Skin epidermis (tissue), 12 donors: ENCODE results near the gene GNRHR.

Experiments
- H3K27ac ChIP-seq, 21 experiments: fragments of 200-600 bp; sonication (generic) in 11 of 21; one replicate each; pipeline ENCODE4 v1.5.0; 2020; ENCODE audit warnings: mild to moderate bottlenecking in 3 of 21, inconsistent platforms in 2 of 21, moderate library complexity in 2 of 21
- H3K4me3 ChIP-seq, 7 experiments: fragments of 200-600 bp; sonication (generic) in 2 of 7; one replicate each; pipeline ENCODE4 v1.5.0; 2020; ENCODE audit warnings: inconsistent platforms in 2 of 7, mild to moderate bottlenecking in 2 of 7, moderate library complexity in 1 of 7

GNRHR gene

DNA sequence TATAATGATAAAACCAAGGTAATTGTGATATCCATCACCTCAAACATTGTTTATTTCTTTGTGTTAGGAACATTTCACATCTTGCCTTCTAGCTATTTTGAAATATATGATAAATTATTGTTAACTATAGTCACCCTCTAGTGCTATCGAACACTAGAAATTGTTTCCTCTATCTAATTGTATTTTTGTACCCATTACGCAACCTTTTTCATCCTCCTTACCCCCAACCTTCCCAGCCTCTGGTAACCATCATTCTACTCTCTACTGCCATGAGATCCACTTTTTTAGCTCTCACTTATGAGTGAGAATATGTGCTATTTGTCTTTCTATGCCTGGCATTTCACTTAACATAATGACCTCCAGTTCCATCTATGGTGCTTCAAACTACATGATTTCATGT lies 49.3 kb downstream of the GNRHR start:
- no peak overlapping the region for H3K4me3 ChIP-seq
- H3K27ac ChIP-seq, result no peak overlapping the region

- peak overlapping the region in 2 of 21 experiments; percentile 6 to 98 for H3K27ac ChIP-seq
- H3K4me3 ChIP-seq, result peak overlapping the region in 2 of 7 experiments; percentile 91 to 97
Observed at GRCh38 chr4:67702166-67702565, 52.0 kb downstream of the GNRHR start.

- Histone ChIP-seq H3K27ac (peak overlapping the region in 19 of 21 experiments; percentile 6 to 99 (median 91)), H3K4me3 (peak overlapping the region; percentile 72 to 97 (median 88))
Observed at GRCh38 chr4:67701517-67701850, 52.7 kb downstream of the GNRHR start.

DNA sequence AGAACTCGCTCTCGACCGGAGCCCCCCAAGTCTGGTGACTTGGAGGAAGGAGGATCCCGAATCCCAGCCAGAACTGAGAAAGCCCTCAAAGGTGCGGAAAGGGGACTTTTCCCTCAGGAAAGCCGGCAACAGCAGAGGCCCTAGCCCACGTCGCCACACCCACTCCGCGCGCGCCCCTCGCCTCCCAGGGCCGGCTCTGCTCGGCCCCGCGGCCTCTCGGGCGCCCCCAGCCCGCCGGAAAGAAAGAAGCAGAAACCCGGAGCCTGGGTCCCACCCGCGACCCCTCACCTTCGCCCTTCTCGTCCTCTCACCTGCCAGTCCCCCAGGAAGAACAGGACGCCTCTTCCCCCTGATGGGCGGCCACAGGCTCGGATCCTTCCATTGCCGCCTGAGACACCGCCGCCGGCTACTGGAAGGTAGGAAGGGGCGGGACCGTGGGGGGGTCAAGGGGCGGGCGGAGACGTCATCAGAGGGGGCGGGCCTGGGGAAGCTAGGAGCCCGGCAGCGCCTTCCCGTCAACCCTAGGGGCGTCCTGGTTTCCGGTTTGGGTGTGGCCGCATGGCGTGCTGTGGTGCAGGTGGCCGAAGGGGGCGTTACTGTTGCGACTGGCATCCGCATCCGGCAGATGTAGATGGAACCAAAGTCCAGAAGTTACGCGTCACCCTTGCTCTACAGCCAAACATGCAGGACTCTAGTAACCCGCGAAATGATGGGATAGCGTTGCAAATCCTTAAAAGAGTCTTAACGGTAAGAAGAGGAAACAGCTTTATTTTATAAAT lies 53.3 kb downstream of the GNRHR start, which contains the start of gene UBA6:
UBA6 (minus strand) TSS at position 418 of the 779 bp plus-strand sequence; CDS start at position 382, 36 bp downstream.
- Histone ChIP-seq H3K27ac (peak within 1 kb of the TSS; percentile 68 to 99 (median 92)), H3K4me3 (peak within 1 kb of the TSS; percentile 72 to 97 (median 88))

DNA sequence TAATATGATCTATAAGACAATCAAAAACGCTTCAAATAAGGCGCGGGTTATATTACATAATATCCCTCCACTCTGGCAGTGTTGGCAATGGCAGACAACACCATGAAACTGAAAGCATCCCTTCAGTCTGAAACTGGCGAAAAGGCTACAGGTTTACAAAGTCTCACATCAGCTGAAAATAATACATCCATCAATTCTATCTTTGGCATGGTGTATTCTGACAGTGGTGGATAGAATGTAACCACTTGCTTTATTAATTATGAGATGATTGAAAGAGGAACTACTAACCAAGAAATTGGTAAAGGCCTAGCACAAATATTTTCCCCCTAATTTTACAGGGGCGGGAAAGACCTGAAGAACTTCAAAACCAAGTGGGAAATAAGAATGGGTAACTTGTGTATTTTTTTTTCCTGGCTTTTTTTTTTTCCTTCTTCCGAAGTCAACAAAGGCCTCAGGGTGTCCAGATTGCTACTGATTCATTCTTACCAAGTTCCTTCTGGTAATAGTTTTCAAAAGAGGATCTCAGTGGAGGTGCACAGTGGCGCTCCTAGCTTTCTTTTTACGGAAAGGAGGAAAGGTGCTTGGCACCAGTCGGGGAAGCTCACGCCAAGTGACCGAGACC lies 54.0 kb downstream of the GNRHR start:
- Histone ChIP-seq H3K4me3 (peak overlapping the region; percentile 72 to 97 (median 88)), H3K27ac (peak overlapping the region; percentile 68 to 99 (median 92))

- Histone ChIP-seq H3K27ac (peak overlapping the region in 11 of 21 experiments; percentile 86 to 98 (median 92)), H3K4me3 (peak overlapping the region in 6 of 7 experiments; percentile 72 to 97 (median 88))
Observed at GRCh38 chr4:67699603-67700002, 54.6 kb downstream of the GNRHR start.

DNA sequence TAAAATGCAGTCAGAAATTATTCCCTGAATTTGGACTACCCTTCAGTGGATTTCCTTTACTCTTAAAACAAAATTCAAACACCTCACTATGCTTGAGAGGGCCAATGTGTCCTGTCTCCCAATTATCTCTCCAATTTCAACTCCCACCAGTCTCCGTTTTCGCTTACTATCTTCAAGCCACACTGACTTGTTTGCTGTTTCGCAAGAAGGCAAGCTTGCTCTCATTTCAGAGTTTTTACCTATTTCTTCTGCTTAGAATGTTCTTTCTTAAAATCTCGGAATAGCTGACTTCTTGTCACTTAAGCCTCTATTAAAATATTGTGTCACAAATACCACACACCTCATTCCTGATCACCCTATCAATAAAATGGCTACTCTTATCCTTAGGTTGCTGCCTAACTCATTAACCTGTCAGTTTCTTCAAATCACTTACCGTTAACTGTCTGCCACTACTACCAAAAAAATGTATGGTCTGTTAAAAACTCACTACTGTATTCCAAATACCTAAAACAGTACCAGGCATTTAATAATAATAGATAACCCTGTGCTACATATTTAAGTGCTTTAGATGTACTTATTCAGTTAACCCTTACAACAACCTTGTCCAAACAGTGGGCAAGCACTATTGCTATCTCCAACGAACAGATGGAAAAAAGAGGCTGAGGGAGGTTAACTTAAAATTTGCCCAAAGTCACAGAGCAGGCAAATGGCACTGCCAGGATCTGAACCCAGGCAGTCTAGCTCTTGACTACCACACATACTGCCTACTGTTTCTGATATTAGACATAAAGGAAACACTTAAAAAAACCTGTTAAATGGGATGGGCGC lies 56.1 kb downstream of the GNRHR start:
- H3K27ac ChIP-seq, result peak overlapping the region in 1 of 21 experiments; percentile 39
- H3K4me3 ChIP-seq, result no peak overlapping the region

GRCh38 chr4:67696061-67696460 lies 58.1 kb downstream of the GNRHR start:
- no peak overlapping the region for H3K27ac ChIP-seq
- H3K4me3 ChIP-seq, result no peak overlapping the region

DNA sequence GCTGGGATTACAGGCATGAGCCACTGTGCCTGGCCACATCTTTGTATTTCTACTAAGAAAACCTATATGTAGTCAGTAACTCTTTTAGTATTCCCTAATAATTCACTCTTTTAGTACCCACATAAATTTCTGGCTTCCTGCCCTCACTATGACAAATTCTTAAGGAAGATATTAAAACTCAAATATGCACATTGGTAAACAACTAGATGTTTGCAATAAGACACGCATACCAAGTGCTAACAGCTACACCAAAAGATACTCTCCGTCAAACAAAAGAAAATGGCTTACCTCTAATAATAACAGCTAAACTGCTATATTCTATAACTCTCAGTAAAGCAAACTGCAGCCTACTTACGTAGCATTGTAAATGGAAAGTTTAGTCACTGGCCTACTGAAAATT lies 59.5 kb downstream of the GNRHR start:
- Histone ChIP-seq H3K4me3 (no peak overlapping the region), H3K27ac (no peak overlapping the region)

DNA sequence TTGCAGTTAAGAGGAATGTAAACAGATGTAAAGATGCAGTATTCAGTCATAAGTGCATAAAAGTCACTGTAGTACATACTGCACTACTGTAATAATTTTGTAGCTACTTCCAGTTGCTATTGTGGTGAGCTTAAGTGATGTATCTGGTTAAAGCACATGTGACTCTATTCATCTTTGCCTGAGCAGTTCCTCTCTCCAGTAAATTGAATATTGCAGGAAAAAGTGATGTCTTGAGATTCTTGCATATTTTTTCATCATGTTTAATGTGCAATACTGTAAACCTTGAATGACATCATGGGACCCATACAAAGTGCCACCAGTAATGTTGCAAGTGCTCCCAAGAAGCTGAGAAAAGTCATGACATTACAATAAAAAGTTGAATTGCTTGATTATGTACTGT lies 62.9 kb downstream of the GNRHR start:
- Histone ChIP-seq H3K4me3 (no peak overlapping the region), H3K27ac (no peak overlapping the region)
